A673 (cell line): ENCODE results near the gene COQ3. TPM values are rescaled to one million over a fixed set of nuclear protein-coding genes. Genes with fewer than 3 reads are reported as not detected.

Source experiments
- BruUV-seq: library from RNA; stranded (reverse); fragments of 400-500 nt; replicated peaks from 2 replicates; lab custom pipeline; 2021; lab: Mats Ljungman, UMichigan
- CTCF ChIA-PET: fragments of 300-600 bp; sonication (Branson Sonifier 250); formaldehyde crosslinking; loops from one replicate; lab custom pipeline; 2022; ENCODE audit warnings: antibody characterized with exemption; lab: Charles Lee
- POLR2A ChIA-PET: fragments of 300-600 bp; sonication (Branson Sonifier 250); formaldehyde crosslinking; loops from one replicate; lab custom pipeline; 2022; ENCODE audit warnings: antibody characterized with exemption; ENCODE audit not compliant: low non-redundant PET; lab: Charles Lee
- DNase-seq: peaks from one replicate; pipeline ENCODE4 v3.0.0-alpha.2; 2015; ENCODE audit warnings: low spot score
- H3K27ac ChIP-seq: fragments of 200-600 bp; sonication (generic); 2 replicates; pipeline ENCODE4 v1.5.1; 2016; ENCODE audit warnings: mixed run types, low read depth, mild to moderate bottlenecking, mixed read lengths, antibody characterized with exemption, low read length; ENCODE audit not compliant: poor library complexity, severe bottlenecking
- H3K27me3 ChIP-seq: fragments of 200-600 bp; sonication (generic); replicated peaks from 2 replicates; pipeline ENCODE4 v1.6.1; 2017; ENCODE audit warnings: mixed run types, low read depth, mild to moderate bottlenecking, mixed read lengths, antibody characterized with exemption, low read length; ENCODE audit not compliant: insufficient read depth, poor library complexity
- H3K36me3 ChIP-seq: fragments of 200-600 bp; sonication (generic); 2 replicates; pipeline ENCODE4 v1.6.1; 2016; ENCODE audit warnings: mixed run types, mild to moderate bottlenecking, mixed read lengths, antibody characterized with exemption, low read length; ENCODE audit not compliant: insufficient read depth, poor library complexity, severe bottlenecking
- H3K4me1 ChIP-seq: fragments of 200-600 bp; sonication (generic); 2 replicates; pipeline ENCODE4 v1.6.1; 2017; ENCODE audit warnings: mixed run types, mild to moderate bottlenecking, mixed read lengths, antibody characterized with exemption, low read length; ENCODE audit not compliant: insufficient read depth, poor library complexity, severe bottlenecking
- H3K4me3 ChIP-seq: fragments of 200-600 bp; sonication (generic); 2 replicates; pipeline ENCODE4 v1.5.1; 2016; ENCODE audit warnings: low read depth, mixed run types, mild to moderate bottlenecking, mixed read lengths, low read length; ENCODE audit not compliant: poor library complexity, severe bottlenecking
- H3K9me3 ChIP-seq: fragments of 200-600 bp; sonication (generic); 2 replicates; pipeline ENCODE4 v1.6.1; 2016; ENCODE audit warnings: mixed run types, low read depth, mild to moderate bottlenecking, mixed read lengths, antibody characterized with exemption, low read length; ENCODE audit not compliant: poor library complexity, severe bottlenecking
- CTCF ChIP-seq: fragments of 300-800, 200-600 bp; sonication (generic); conservative IDR thresholded peaks from 2 replicates; pipeline ENCODE4 v1.5.1; 2017; ENCODE audit warnings: low read depth, mild to moderate bottlenecking, antibody characterized with exemption, low read length, moderate library complexity, mixed read lengths
- EZH2 ChIP-seq: fragments of 200-600 bp; sonication (generic); IDR thresholded peaks from 2 replicates; pipeline ENCODE4 v1.6.1; 2017; ENCODE audit warnings: borderline replicate concordance, low read depth, mild to moderate bottlenecking, mixed read lengths, antibody characterized with exemption, low read length; ENCODE audit not compliant: poor library complexity, severe bottlenecking
- intact Hi-C: fragments of 100-400 bp; cut with micrococcal nuclease; formaldehyde crosslinking; loops from one replicate; pipeline ENCODE4 v1.10.0; 2022; ENCODE audit not compliant: unreplicated experiment
- total RNA-seq: library from RNA; stranded (reverse); gene quantifications from 2 replicates; pipeline ENCODE4 v1.2.3, GENCODE V29; 2021

COQ3 gene
- total RNA-seq, 1 experiment from 2014 or later = 15.9 TPM

- Histone ChIP-seq H3K27ac (no peak overlapping the region), H3K36me3 (peaks cover 4% of the 10 kb centered on the region), H3K4me3 (no peak overlapping the region), H3K9me3 (no peaks in the 10 kb centered on the region), H3K4me1 (no peaks in the 10 kb centered on the region), H3K27me3 (no peaks in the 10 kb centered on the region)
- no TSS peak for BruUV-seq
- ChIA-PET CTCF (no interaction called here), POLR2A (no interaction called here)
- intact Hi-C loops = loop anchor here (5.0 kb wide), 1 partner anchor 389 kb away; no protein-coding TSS in a partner anchor
- TF ChIP-seq EZH2 = no peak
- TF ChIP-seq CTCF = no peak
- no peak for DNase-seq
Observed at GRCh38 chr6:99432877-99433276, 38.9 kb upstream of the COQ3 start.

GRCh38 chr6:99431901-99432300, 37.9 kb upstream of the COQ3 start:
- Histone ChIP-seq H3K4me3 (no peak overlapping the region), H3K4me1 (peaks cover 7% of the 10 kb centered on the region), H3K9me3 (no peaks in the 10 kb centered on the region), H3K27me3 (no peaks in the 10 kb centered on the region), H3K27ac (no peak overlapping the region), H3K36me3 (peaks cover 4% of the 10 kb centered on the region)
- no peak for TF ChIP-seq CTCF
- ChIA-PET POLR2A (no interaction called here), CTCF (no interaction called here)
- no TSS peak for BruUV-seq
- intact Hi-C loops = loop anchor here (5.0 kb wide), 1 partner anchor 390 kb away; no protein-coding TSS in a partner anchor
- DNase-seq = no peak

GRCh38 chr6:99427988-99428387, 34.0 kb upstream of the COQ3 start:
- Histone ChIP-seq H3K27me3 (no peaks in the 10 kb centered on the region), H3K9me3 (no peaks in the 10 kb centered on the region), H3K4me1 (peaks cover 25% of the 10 kb centered on the region), H3K27ac (no peak overlapping the region), H3K4me3 (no peak overlapping the region), H3K36me3 (no peaks in the 10 kb centered on the region)
- POLR2A ChIA-PET = no interaction called here
- no peak for DNase-seq
- intact Hi-C loops = loop anchor here (10.0 kb wide), 1 partner anchor 93 kb away; no protein-coding TSS in a partner anchor
- no peak for TF ChIP-seq CTCF
- TF ChIP-seq EZH2 = no peak
- no TSS peak for BruUV-seq
- CTCF ChIA-PET = no interaction called here
